Epidermal melanocyte (primary cell): Measurements from ENCODE around the gene PARN.
"Not testable (repeated sequence)": the region's sequence is repeated elsewhere in the genome, so short reads cannot be mapped to it uniquely, and the experiment has no call there.

Experiments used
- DNase-seq: peaks from one replicate; pipeline ENCODE4 v3.0.0; 2011; ENCODE audit warnings: low spot score; ENCODE audit not compliant: insufficient read length

Gene PARN

DNA sequence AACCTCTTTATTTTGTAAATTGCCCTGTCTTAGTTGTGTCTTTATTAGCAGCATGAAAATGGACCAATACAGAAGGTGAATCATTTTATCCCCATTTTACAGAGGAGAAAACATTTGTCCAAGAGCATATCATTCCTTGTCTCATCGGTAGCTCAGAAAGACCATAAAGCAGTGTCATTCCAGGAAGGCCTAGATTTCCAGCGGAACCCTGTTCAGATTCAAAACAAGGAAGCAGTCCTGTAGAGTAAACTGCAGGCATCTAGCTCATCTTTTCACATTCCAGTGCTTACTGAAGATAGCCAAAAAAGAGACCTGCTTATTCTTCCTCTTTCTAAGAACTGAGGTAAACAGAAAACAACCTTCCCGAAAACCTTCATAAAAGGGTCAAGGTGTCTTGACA is 54.0 kb downstream of the PARN start:
- no peak for DNase-seq

DNA sequence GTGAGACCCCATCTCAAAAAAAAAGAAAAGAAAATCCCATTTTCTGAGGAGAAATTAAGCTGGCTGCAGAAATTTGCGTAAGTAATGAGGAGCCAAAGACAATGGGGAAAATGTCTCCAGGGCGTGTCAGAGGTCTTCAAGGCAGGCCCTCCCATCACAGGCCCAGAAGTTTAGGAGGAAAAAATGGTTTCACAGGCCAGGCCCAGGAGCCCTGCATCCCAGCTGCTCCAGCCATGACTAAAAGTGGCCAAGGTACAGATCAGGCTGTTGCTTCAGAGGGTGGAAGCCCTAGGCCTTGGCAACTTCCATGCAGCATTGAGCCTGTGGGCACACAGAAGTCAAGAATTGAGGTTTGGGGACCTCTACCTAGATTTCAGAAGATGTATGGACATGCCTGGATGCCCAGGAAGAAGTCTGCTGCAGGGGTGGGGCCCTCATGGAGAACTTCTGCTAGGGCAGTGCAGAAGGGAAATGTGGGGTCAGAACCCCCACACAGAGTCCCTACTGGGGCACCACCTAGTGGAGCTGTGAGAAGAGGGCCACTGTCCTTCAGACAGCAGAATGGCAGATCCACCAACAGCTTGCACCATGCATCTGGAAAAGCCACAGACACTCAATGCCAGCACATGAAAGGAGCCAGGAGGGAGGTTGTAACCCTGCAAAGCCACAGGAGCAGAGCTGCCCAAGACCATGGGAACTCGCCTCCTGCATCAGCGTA is 55.2 kb downstream of the PARN start:
- DNase-seq = not testable (repeated sequence)

DNA sequence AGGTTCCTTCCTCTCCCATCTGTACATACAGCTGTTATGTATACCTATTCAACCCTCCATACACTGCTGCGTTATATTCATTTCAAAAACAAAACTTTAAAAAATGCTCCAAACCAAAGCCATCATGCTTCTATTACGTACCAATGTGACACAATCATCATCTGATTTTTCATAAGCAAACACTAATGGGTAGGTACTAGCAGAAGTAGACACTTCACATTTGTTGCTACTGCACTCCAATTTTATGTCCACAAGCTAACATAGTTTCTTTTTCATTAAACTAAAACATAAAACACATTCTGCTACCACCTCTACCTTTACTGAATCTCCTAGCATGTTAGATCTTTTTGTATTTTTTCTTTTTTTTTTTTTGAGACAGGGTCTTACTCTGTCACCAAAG is 57.5 kb downstream of the PARN start:
- DNase-seq = no peak

DNA sequence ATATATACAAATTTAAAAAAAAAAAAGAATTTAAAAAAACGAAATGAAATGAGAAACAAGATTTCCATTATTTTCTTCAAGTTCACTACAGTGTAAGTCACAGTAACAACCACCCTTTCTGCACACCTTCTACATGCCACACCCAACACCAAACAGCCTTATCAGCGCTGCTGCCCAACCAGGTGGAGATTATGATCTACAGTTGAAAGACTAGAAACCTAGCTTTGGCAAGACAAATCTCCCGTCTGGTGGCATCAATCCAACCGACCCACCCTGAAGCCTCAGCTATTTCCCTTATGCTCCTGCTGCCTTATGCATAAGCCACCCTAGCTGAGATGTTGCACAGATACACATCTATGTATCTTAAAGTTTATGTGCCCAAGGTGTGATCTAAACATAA is 60.8 kb downstream of the PARN start:
- no peak for DNase-seq

DNA sequence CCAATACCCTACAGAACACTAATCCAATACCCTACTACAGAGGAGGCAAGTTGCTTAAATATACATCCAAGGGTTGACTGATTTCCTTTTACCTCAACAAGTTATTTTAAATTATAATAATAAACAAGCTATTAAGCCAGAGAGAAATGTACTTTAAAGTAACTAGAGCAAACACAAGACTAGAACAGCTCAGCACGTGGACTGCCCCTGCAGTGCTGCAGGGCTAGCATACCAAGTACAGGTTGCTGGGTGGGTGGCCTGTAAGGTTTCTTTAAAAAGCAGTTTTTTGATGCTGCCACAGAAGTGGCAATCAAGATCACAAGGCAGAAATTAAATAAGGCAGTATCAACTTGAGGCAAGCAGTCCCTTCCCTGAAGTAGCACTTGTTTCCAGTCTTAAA is 63.5 kb downstream of the PARN start:
- no peak for DNase-seq

DNA sequence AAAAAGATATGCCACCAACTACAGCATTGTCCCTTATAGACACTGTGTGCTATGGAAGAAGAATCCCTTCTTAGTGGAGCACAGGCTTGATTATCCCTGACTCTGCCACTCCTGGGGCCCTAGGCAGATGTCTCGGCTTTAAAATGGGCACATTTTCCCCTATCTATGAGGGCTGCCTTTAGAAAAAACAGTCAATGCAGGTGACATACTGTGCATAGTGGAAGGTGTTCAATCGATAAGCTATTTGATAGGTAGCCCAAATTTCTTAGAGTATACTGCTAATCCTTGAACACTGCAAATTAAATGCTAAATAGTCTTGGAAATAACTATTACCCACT is 64.4 kb downstream of the PARN start:
- DNase-seq = no peak

DNA sequence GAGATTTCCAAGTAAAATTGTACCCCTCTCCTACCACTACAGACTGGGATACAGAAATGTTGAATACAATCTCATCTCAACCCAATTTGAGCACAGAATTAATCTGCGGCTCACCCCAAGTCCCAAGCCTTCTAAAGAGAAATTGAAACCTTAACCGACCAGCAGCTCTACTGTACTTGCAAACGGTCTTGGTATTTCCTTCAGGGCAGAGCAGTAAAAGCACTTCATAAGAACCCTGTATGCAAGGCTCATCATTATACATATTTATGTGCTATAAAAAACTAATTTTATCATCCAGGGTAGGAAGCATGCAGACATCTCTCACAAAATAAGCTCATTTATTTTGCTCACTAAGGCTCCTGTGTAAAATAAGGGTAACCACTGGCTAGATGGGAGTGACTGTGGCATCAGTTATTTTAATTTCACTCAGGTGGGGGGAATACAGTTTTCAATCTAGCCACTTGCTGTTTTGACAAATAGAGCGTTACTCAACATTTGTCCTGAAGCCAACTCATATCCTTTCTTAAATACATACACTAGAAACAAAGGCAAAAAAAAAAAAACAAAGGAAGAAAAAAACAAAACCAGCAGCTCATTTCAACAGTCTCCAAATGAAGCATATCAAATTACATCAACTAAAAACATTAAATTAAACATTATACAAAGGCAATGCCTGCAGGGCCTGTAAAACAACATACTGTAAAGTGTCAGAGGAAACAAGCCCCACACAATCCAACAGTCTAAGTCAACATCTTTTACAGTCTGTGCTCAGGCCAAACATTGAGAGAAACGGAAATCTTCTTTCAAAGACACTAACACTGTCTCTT is 65.0 kb downstream of the PARN start:
- no peak for DNase-seq

DNA sequence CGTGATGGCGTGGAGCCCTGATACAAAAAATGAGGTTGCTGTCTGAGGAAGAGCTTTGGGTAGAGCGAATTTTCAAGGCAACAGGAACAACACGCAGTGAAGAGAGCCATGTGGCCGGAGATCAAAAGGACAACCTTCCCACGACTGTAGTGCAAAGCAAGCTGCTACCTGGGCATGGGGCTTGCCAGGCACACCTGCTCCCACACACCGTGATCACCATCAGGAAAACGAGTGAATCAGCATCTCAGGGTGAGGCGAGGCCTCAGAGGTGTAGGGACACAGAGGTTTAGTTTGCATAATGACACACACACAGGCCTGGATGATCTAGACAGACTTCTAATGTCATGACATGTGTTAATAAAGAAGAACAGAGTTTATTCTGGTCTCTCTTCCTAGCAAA is 65.7 kb downstream of the PARN start:
- DNase-seq = no peak

DNA sequence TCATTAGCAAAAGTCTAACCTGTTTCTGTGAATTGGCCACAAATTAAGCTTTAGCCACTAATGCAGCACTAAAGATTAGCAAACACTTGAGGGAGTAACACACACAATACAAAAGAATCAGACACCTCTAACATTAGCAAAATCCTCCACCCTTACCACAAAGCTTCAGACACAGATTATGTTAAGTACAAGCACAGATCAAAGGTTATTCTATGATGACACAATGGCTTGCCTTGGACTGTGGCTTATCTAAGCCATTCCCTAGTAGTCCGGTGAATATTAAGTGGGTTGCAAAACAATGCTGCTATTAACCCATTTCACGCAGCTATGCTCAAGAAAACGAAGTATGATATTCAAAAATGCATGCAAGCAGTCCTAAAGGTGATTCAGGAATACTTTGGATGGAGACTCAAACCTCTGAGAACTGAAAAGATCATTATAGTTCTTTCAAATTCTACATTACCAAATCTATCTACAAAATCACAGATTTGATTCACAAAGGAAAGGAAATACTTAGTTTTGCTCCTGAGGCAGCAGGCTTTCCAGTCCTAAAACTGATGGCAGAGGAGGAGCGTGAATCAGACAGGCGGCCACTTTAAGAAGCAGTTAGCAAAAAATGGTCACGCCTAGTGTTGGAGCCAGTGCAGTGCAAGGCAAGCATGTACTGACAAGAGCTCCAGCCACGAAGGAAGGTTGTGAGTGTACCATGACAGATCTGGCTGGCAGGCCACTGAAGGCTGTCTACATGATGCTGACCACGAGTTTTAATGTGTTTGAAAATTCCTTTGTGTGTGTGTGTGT is 67.2 kb downstream of the PARN start:
- DNase-seq = no peak

DNA sequence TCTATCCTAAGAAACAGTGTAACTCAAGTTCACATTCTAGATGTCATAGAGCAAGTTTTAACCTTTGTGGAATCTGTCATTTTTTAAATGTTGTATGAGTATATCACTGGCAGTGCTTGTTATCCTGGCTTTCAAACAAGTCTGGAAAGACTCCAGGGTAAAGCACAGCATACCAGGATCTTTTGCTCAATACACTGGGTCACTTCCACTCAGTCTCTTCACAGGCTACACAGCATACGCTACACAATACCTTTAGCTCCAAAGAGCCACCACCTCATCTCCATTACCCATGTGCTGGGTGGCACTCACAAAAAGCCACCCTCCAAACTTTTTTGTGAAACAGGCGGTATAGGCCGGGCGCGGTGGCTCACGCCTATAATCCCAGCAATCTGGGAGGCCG is 69.5 kb downstream of the PARN start:
- no peak for DNase-seq

DNA sequence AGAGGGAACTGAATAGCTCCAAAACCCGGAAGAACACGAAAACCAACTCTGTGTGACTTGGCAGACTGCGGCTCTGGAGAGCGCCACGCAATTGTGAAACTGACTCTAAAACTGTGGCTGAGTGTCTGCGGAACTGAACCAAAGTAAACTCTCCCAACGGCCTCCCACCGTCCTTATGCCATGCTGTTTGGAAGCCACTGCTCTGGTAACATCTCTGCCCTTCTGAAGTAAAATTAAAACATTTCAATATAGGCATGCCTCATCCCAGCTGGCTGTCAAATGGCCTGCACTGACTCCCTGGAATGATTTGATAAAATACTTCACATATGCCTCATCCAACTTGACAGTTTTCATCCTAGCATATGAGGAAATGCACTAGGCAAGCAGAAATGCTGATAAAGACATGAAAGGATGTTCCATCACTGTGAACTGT is 70.2 kb downstream of the PARN start:
- no peak for DNase-seq

DNA sequence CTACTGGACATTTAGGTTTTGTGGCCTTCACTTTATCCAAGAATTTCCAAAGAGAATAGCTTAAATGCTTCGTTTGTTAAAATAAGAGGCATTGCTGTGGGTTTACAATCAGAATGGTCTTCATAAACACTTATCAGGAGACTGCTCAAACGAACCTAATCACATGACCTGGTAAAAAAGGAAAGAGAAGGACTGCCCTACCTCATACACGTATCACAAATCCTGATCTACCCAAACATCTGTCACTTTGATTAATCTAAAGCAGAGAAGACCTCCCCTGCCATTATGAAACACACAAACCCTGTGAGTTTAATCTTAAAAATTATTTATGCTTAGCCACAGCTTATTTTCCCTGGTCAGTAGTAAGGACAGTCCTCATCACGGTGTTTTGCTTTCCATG is 76.6 kb downstream of the PARN start:
- DNase-seq = no peak

DNA sequence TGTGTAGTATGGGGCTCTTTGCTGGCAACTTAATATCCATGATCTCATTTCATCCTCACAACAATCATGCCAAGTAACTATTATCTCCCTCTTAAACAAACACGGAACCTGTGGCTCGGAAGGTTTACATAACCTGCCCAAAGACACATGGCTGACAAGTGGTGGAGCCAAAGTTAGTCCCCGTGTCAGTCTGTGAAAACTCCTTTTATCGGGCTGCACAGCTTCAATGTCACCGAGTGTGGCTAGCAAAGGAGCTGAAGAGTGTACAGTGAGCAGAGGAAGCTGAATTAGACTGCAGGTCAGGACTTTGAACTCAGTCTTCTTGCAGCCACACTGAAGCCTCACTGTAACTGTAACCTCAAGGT is 80.3 kb downstream of the PARN start:
- DNase-seq = no peak

DNA sequence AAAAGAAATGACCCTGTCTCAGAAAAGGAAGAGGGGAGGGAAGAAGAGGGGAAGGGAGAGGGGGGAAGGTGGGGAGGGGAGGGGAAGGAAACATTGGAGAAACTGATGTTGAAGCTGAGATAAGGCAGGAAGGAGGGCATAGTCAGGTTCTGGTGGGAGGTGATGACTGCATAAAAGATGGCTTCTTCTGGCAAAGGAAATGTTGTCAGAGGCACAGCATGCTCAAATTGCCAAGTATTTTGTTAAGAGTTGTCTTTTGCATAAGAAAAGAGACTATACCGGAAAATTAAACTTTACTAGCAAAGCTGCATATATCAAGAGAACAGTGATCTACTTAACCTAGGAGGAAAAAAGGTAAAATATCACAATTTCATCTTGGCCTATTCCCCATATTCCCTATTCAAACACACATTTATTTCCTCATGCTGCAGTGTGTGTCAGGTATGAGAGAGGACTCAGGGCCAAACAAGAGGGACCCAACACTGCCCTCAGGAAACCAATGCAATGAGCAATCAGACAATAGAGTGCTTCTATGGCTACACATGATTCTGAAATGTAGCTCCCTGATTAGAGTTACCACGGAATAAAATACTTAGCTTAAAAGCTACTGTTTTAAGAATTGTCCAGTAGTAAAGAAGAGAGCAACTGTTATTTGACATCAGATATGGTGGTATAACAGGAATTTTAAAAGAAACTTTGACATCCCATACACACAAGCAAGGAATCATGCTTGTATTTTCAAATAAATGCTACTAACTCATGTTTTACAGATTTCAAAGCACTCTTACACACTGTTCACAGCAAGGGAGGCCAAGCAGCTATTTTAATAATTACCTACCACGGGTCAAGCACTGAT is 80.9 kb downstream of the PARN start:
- DNase-seq = no peak

DNA sequence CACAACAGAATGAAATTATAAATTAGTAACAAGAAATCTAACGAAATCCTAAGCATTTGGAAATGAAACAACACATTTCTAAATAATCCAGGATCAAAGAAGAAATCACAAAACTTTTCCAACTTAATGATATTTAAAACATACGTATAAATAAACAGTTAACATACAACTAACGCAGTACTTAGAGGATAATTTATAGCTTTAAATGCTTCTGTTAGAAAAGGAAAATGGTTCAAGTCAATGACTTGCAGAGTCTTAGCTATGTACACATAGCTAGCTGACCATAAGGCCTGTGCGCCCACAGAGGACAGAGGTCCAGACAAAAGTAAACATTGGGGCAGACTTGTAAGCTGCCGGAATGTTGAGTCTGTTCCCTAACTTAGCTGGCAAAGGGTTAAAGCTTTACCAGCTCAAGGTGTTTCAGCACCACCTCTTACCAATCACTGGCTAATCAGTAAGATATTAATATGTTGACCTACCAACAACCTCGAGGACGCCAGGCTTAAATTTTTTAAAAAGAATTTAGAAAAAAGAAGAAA is 84.6 kb downstream of the PARN start:
- DNase-seq = no peak

DNA sequence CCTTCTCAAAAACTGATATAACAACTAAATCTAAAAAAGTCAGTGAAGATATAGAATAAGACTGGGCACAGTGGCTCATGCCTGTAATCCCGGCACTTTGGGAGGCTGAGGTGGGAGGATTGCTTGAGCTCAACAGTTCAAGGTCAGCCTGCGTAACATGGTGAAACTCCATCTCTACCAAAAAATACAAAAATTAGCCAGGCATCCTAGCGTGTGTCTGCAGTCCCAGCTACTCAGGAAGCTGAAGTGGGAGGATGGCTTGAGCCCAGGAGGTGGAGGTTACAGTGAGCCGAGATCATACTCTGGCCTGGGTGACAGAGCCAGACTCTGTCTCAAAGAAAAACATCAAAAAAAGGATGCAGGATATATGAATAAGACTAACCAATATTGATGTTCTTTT is 85.2 kb downstream of the PARN start:
- not testable (repeated sequence) for DNase-seq

DNA sequence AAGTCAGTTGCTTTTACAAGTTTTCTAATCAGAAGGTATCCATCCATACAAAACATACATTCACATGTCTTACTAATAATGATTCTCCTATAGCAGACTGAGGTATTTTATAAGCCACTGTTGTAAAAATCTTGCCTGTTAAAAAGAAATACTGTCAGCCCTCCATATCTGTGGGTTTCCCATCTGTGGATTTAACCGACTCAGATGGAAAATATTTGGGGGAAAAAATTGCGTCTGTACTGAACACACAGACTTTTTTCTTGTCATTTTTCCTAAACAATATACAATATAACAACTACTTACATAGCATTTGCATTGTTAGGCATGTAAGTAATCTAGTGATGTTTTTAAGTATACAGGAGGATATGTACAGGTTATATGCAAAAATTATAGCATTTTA is 90.4 kb downstream of the PARN start:
- DNase-seq = no peak

DNA sequence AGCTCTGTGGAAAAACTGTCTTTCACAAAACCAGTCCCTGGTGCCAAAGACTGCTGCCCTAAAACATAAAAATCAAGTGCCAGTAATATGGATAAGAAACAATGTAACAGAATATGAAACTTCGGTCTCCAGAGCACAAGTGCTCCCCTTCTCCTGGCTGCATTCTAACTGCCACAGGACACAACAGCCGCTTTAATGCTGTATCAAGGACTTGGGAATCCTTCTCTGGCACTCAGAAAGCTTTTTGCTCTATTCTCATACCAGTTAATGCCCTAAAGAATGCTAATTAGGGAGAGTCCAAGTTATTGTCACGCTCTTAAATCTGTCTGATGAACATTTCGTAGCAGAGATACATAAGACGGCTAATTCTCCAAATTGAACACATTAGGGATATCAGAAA is 90.9 kb downstream of the PARN start:
- no peak for DNase-seq

DNA sequence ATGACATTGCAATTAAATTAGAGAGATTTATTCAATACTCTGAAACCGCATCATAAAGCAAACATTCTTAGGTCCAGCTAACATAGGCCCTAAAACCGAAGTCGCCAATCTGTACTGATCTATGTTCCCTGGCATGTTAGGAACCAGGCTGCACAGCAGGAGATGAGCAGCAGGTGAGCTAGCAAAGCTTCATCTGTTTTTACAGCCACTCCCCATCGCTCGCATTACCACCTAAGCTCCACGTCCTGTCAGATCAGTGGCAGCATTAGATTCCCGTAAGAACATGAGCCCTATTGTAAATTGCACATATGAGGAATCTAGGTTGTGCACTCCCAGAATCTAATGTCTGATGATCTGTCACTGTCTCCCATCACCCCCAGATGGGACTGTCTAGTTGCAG is 91.5 kb downstream of the PARN start:
- DNase-seq = no peak

DNA sequence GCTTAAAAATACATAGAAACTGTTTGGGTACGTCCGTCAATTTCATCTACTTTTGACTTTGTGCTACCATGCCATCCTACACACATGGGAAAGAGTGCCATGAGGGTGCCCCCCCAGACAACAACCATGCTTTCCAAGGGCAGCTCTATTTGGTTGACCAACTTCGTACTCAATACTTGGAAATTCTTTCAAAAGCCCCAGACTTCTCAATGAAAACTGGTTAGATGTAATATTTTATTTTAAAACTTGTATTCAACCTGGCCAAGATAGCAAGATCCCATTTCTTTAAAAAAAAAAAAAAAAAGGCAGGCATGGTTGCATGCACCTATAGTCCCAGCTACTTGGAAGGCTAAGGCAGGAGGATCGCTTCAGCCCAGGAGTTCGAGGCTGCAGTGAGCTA is 98.4 kb downstream of the PARN start:
- no peak for DNase-seq

DNA sequence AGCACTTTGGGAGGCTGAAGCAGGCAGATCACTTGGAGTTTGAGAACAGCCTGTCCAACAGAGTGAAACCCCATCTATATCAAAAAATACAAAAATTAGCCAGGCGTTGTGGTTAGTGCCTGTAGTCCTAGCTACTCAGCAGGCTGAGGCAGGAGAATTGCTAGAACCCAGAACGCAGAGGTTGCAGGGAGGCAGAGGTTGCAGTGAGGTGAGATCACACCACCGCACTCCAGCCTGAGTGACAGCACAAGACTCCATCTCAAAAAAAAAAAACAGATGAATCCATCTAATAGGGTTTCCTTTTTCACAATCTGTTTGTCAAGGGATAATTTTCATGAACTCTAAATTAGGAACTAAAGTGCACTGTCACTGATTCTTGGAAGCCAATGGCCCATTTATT is 99.0 kb downstream of the PARN start:
- DNase-seq = no peak
